ENCODE measurements around the gene PRKN.

PRKN gene

GRCh38 chr6:162273986-162274385 is 453.6 kb downstream of the PRKN start:
- Histone ChIP-seq H3K27ac (ENCODE audit: low read depth, low read length) (no peak overlapping the region), H3K4me1 (ENCODE audit: control insufficient read depth, insufficient read depth, low read length) (no peaks in the 10 kb centered on the region), H3K36me3 (ENCODE audit: control insufficient read depth, insufficient read depth, low read length) (no peaks in the 10 kb centered on the region), H3K27me3 (ENCODE audit: control insufficient read depth, insufficient read depth, low read length) (no peaks in the 10 kb centered on the region), H3K9ac (ENCODE audit: low read length) (no peak overlapping the region), H3K4me3 (ENCODE audit: low read length) (no peak overlapping the region)

GRCh38 chr6:162271922-162272321 is 455.6 kb downstream of the PRKN start:
- no peaks in the 10 kb centered on the region for H3K27me3 ChIP-seq (ENCODE audit: control insufficient read depth, insufficient read depth, low read length)
- no peaks in the 10 kb centered on the region for H3K36me3 ChIP-seq (ENCODE audit: control insufficient read depth, insufficient read depth, low read length)
- H3K4me1 ChIP-seq (ENCODE audit: control insufficient read depth, insufficient read depth, low read length), result no peaks in the 10 kb centered on the region
- H3K4me3 ChIP-seq (ENCODE audit: low read length), result no peak overlapping the region
- no peak overlapping the region for H3K9ac ChIP-seq (ENCODE audit: low read length)
- H3K27ac ChIP-seq (ENCODE audit: low read depth, low read length), result no peak overlapping the region

- Histone ChIP-seq H3K9ac (ENCODE audit: low read length) (no peak overlapping the region), H3K4me3 (ENCODE audit: low read length) (no peak overlapping the region), H3K4me1 (ENCODE audit: control insufficient read depth, insufficient read depth, low read length) (no peaks in the 10 kb centered on the region), H3K36me3 (ENCODE audit: control insufficient read depth, insufficient read depth, low read length) (no peaks in the 10 kb centered on the region), H3K27me3 (ENCODE audit: control insufficient read depth, insufficient read depth, low read length) (no peaks in the 10 kb centered on the region), H3K27ac (ENCODE audit: low read depth, low read length) (no peak overlapping the region)
Observed at GRCh38 chr6:162270966-162271365, 456.6 kb downstream of the PRKN start.

GRCh38 chr6:162267641-162268040 is 459.9 kb downstream of the PRKN start:
- Histone ChIP-seq H3K36me3 (ENCODE audit: control insufficient read depth, insufficient read depth, low read length) (no peaks in the 10 kb centered on the region), H3K4me3 (ENCODE audit: low read length) (no peak overlapping the region), H3K27me3 (ENCODE audit: control insufficient read depth, insufficient read depth, low read length) (no peaks in the 10 kb centered on the region), H3K9ac (ENCODE audit: low read length) (no peak overlapping the region), H3K4me1 (ENCODE audit: control insufficient read depth, insufficient read depth, low read length) (no peaks in the 10 kb centered on the region), H3K27ac (ENCODE audit: low read depth, low read length) (no peak overlapping the region)

- Histone ChIP-seq H3K4me3 (ENCODE audit: low read length) (no peak overlapping the region), H3K27ac (ENCODE audit: low read depth, low read length) (no peak overlapping the region), H3K9ac (ENCODE audit: low read length) (no peak overlapping the region), H3K27me3 (ENCODE audit: control insufficient read depth, insufficient read depth, low read length) (no peaks in the 10 kb centered on the region), H3K4me1 (ENCODE audit: control insufficient read depth, insufficient read depth, low read length) (no peaks in the 10 kb centered on the region), H3K36me3 (ENCODE audit: control insufficient read depth, insufficient read depth, low read length) (no peaks in the 10 kb centered on the region)
Observed at GRCh38 chr6:162267126-162267525, 460.4 kb downstream of the PRKN start.

GRCh38 chr6:162264581-162264980 is 463.0 kb downstream of the PRKN start:
- H3K27me3 ChIP-seq (ENCODE audit: control insufficient read depth, insufficient read depth, low read length), result no peaks in the 10 kb centered on the region
- H3K9ac ChIP-seq (ENCODE audit: low read length), result no peak overlapping the region
- H3K4me1 ChIP-seq (ENCODE audit: control insufficient read depth, insufficient read depth, low read length), result no peaks in the 10 kb centered on the region
- no peak overlapping the region for H3K4me3 ChIP-seq (ENCODE audit: low read length)
- H3K27ac ChIP-seq (ENCODE audit: low read depth, low read length), result no peak overlapping the region
- no peaks in the 10 kb centered on the region for H3K36me3 ChIP-seq (ENCODE audit: control insufficient read depth, insufficient read depth, low read length)

- Histone ChIP-seq H3K27me3 (ENCODE audit: control insufficient read depth, insufficient read depth, low read length) (no peaks in the 10 kb centered on the region), H3K9ac (ENCODE audit: low read length) (no peak overlapping the region), H3K4me3 (ENCODE audit: low read length) (no peak overlapping the region), H3K27ac (ENCODE audit: low read depth, low read length) (no peak overlapping the region), H3K4me1 (ENCODE audit: control insufficient read depth, insufficient read depth, low read length) (no peaks in the 10 kb centered on the region), H3K36me3 (ENCODE audit: control insufficient read depth, insufficient read depth, low read length) (no peaks in the 10 kb centered on the region)
Observed at GRCh38 chr6:162262466-162263196, 464.9 kb downstream of the PRKN start.

- H3K9ac ChIP-seq (ENCODE audit: low read length), result no peak overlapping the region
- H3K27me3 ChIP-seq (ENCODE audit: control insufficient read depth, insufficient read depth, low read length), result no peaks in the 10 kb centered on the region
- H3K27ac ChIP-seq (ENCODE audit: low read depth, low read length), result no peak overlapping the region
- no peaks in the 10 kb centered on the region for H3K36me3 ChIP-seq (ENCODE audit: control insufficient read depth, insufficient read depth, low read length)
- no peaks in the 10 kb centered on the region for H3K4me1 ChIP-seq (ENCODE audit: control insufficient read depth, insufficient read depth, low read length)
- H3K4me3 ChIP-seq (ENCODE audit: low read length), result no peak overlapping the region
Observed at GRCh38 chr6:162261598-162261997, 466.0 kb downstream of the PRKN start.

- H3K27ac ChIP-seq (ENCODE audit: low read depth, low read length), result no peak overlapping the region
- H3K27me3 ChIP-seq (ENCODE audit: control insufficient read depth, insufficient read depth, low read length), result no peaks in the 10 kb centered on the region
- no peak overlapping the region for H3K4me3 ChIP-seq (ENCODE audit: low read length)
- H3K36me3 ChIP-seq (ENCODE audit: control insufficient read depth, insufficient read depth, low read length), result no peaks in the 10 kb centered on the region
- H3K4me1 ChIP-seq (ENCODE audit: control insufficient read depth, insufficient read depth, low read length), result no peaks in the 10 kb centered on the region
- H3K9ac ChIP-seq (ENCODE audit: low read length), result no peak overlapping the region
Observed at GRCh38 chr6:162260027-162260426, 467.5 kb downstream of the PRKN start.

- Histone ChIP-seq H3K4me1 (ENCODE audit: control insufficient read depth, insufficient read depth, low read length) (no peaks in the 10 kb centered on the region), H3K36me3 (ENCODE audit: control insufficient read depth, insufficient read depth, low read length) (no peaks in the 10 kb centered on the region), H3K4me3 (ENCODE audit: low read length) (no peak overlapping the region), H3K27me3 (ENCODE audit: control insufficient read depth, insufficient read depth, low read length) (no peaks in the 10 kb centered on the region), H3K9ac (ENCODE audit: low read length) (no peak overlapping the region), H3K27ac (ENCODE audit: low read depth, low read length) (no peak overlapping the region)
Observed at GRCh38 chr6:162258647-162259046, 468.9 kb downstream of the PRKN start.

- no peak overlapping the region for H3K27ac ChIP-seq (ENCODE audit: low read depth, low read length)
- H3K36me3 ChIP-seq (ENCODE audit: control insufficient read depth, insufficient read depth, low read length), result no peaks in the 10 kb centered on the region
- no peak overlapping the region for H3K4me3 ChIP-seq (ENCODE audit: low read length)
- no peak overlapping the region for H3K9ac ChIP-seq (ENCODE audit: low read length)
- H3K4me1 ChIP-seq (ENCODE audit: control insufficient read depth, insufficient read depth, low read length), result no peaks in the 10 kb centered on the region
- no peaks in the 10 kb centered on the region for H3K27me3 ChIP-seq (ENCODE audit: control insufficient read depth, insufficient read depth, low read length)
Observed at GRCh38 chr6:162256361-162256760, 471.2 kb downstream of the PRKN start.

- Histone ChIP-seq H3K4me1 (ENCODE audit: control insufficient read depth, insufficient read depth, low read length) (no peaks in the 10 kb centered on the region), H3K27ac (ENCODE audit: low read depth, low read length) (no peak overlapping the region), H3K36me3 (ENCODE audit: control insufficient read depth, insufficient read depth, low read length) (no peaks in the 10 kb centered on the region), H3K27me3 (ENCODE audit: control insufficient read depth, insufficient read depth, low read length) (no peaks in the 10 kb centered on the region), H3K4me3 (ENCODE audit: low read length) (no peak overlapping the region), H3K9ac (ENCODE audit: low read length) (no peak overlapping the region)
Observed at GRCh38 chr6:162251257-162251656, 476.3 kb downstream of the PRKN start.

- H3K4me3 ChIP-seq (ENCODE audit: low read length), result no peak overlapping the region
- H3K4me1 ChIP-seq (ENCODE audit: control insufficient read depth, insufficient read depth, low read length), result no peaks in the 10 kb centered on the region
Observed at GRCh38 chr6:162249907-162250642, 477.5 kb downstream of the PRKN start.

More at GRCh38 chr6:162249907-162250642, 477.5 kb downstream of the PRKN start:
- H3K27me3 ChIP-seq (ENCODE audit: control insufficient read depth, insufficient read depth, low read length), result no peaks in the 10 kb centered on the region
- no peak overlapping the region for H3K9ac ChIP-seq (ENCODE audit: low read length)
- no peaks in the 10 kb centered on the region for H3K36me3 ChIP-seq (ENCODE audit: control insufficient read depth, insufficient read depth, low read length)
- H3K27ac ChIP-seq (ENCODE audit: low read depth, low read length), result no peak overlapping the region
